GM21737 (cell line): ENCODE data around the gene CD59.

Experiments used
- ATAC-seq: cut with Tn5 transposase; IDR thresholded peaks from one replicate; pipeline ENCODE4 v1.9.1; 2021; ENCODE audit warnings: mild to moderate bottlenecking, moderate library complexity; ENCODE audit not compliant: unreplicated experiment

CD59 gene, protein sequence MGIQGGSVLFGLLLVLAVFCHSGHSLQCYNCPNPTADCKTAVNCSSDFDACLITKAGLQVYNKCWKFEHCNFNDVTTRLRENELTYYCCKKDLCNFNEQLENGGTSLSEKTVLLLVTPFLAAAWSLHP

DNA sequence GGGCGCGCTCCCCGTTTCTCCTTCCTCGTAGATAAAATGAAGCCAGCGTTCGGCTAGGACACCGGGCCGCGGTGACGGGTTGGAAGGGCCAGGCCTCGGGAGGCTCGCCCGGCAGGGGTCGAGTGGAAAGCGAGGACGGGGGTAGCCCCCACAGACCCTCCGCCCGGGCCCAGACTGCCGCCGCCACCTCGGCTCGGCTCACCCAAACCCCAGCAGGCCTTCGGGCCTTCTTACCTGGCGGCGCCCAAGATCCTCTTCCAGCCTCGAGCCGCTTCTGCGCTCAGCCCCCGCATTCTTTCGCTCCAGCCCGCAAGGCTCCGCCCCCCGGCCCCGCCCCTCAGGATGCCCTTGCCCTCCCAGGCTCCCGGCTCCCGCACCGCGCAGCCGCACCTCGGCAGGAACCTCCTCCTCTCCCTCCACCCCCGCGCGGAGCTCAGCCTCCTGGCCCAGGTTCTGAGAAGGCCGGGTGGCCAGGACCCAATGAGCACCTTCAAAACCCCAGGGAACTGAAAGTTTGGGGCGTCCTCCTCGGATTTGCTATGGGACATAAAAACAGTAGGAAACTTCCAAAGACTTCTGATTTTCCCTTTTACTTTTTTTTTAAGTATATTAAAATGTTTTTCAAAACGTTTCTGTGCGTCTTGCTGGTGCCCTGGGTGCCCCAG lies at the start of gene CD59:
CD59 (minus strand) TSS at position 276 of the 665 bp plus-strand sequence. CDS start 13,978 bp downstream, outside the sequence.
- peak; percentile 66 for ATAC-seq

DNA sequence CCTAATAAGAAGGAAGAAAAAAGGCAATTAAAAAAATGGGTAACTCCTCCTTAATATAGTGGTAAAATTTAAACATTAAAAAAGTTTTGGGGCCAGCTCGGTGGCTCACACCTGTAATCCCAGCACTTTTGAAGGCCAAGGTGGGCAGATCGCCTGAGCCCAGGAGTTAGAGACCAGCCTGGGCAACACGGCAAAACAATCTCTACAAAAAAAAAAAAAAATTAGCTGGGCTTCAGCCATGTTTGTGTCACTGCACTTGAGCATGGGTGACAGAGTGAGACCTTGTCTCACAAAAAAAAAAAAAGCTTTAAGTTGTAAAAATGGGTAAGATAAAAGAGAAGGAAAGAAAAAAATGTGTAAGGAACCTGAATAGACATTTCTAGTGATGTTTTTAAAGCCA lies 49.4 kb upstream of the CD59 start:
- ATAC-seq = no peak

DNA sequence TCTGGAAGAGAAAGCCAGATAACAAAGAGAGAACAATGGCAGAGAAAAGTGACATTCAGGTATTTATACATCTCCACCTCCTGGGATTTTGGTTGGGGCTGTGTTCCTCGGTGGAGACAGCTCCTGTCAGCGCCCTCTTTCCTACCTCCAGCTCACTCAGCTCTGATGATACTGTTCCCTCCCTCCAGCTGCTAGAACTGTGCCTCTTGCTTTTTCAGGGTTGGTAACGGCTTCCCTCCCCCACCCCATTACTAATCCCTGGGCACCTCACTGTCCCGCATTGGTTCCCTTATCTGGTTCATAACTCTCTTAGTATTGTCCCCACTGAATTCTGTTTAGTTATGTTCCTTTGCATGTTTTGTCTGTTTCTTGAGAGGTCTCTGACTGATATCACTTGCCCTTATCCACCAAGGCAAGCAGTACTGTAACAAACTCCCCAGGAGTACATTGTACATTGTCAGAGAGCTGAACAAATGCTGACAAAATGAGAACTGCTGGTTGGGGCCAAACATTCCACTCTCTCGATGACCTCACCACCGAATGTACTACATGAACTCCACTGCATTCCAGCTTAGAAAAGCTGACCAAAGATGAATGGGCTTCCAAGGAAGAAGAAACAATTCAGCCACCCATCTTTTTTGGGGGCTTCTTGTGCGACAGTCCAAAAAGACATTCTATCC lies 43.8 kb upstream of the CD59 start:
- ATAC-seq = no peak

DNA sequence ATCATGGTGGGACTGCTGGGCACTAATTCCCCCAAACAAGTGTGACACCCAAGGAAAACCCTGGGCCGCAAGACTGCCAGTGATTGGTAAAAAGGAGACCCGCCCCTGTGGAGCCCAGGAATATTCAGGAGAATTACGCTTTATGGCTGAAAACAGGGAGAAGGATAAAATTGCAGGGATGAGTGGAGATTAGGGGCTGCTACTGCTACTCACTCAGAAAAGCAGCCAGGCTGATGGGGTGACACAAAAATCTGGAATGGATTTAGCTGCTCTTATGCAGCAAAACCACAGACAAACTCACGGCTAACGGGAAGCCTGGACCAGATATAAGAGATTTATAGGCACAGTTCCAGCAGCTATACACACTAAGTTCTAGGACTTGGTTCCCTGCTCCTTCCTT lies 42.5 kb upstream of the CD59 start:
- no peak for ATAC-seq

DNA sequence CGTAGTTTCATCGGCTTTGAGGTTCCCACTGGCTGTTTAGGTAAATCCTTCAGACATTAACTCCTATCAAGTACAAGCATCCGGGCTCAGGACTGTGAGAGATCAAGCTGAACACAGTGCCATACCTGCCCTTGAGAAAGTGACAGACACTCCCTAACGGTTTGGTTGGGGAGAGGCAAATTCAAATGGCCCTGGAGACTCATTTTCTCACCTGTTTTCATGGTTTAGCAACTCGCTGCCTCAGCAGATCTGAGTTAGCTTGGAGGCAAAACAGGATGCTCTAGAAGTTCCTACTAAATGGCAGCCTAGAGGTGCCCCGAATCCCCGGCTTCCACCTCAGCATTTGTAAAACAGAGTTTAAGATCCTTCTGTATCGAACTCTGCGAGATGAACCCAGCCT lies 41.7 kb upstream of the CD59 start:
- ATAC-seq = no peak

DNA sequence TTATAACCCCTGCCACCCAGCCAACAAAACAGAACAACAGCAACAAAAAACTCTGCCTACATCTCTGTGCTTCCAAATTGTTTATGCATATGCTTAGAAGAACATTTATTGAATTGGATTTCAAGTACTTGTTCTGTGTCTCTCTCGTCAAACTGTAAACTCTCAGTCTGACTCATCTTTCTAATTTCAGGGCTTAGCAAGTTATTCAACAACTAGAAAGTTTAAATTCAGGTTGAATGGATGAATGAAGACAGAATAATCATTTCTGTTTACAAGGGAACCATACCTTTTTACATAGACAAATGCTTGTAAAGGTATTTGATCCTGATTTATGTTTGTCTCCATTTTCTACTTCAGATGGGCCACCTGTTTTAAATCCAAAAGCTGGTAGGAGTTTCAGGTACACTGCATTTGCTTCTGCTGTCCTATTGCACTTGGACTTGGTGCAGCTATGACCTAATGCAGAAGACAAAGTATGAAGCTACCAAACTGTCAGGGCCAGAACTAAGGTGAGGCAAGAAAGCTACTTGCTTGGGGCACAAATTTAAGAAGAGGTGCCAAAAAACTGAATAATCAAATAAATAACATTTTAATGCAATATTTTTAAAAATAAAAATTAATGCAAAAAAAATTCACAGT lies 39.7 kb upstream of the CD59 start:
- ATAC-seq = peak; percentile 34

DNA sequence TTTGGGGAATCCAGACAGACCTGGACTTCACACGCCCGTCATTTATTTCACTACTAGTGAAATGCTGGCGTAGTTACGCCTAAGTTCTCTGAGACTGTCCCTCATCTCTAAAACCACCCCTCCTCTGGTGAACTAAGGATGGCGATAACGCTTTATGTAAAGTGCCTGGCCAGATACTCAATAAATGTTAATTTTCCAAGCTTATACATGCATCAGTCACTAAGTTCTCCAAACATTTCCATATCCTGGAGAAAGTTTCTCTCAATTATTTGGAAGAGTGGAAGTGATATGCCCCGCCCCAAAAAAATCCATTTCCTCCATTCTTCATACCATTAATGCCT lies 39.2 kb upstream of the CD59 start:
- no peak for ATAC-seq

DNA sequence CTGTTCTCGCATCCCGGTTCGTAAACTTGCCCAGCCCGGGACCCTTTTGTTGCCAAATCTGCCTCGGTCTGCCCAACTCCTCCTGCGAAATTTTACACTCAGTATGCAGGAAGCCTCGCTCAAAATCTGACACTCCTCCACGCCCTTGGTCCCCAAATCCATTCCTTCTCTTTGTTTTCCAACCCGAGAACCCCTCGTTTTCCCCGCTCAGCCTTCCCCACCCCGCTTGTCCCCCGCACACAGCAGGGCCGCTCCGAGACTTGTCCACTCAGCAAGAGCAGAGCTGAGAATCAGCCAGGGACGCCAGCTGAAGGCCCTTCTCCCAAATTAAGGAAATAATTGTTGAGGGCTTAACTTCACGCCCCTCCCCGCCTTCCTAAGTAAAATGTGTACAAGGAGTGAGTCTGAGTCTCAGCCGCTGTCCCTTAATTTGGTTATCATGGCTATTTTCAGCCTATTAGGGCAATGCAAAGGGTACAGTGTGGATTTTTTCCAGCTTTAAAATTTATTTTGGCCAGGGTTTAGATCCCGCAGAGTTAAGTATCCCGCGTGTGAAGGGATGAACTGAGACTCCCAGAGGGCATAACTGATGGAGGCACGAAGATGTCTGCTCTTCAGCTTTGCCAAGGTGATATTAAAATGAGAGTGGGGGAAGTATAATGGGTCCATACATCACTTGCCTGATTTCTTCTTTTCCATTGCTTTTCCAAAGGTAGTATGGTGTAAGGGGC lies 38.7 kb upstream of the CD59 start:
- no peak for ATAC-seq

DNA sequence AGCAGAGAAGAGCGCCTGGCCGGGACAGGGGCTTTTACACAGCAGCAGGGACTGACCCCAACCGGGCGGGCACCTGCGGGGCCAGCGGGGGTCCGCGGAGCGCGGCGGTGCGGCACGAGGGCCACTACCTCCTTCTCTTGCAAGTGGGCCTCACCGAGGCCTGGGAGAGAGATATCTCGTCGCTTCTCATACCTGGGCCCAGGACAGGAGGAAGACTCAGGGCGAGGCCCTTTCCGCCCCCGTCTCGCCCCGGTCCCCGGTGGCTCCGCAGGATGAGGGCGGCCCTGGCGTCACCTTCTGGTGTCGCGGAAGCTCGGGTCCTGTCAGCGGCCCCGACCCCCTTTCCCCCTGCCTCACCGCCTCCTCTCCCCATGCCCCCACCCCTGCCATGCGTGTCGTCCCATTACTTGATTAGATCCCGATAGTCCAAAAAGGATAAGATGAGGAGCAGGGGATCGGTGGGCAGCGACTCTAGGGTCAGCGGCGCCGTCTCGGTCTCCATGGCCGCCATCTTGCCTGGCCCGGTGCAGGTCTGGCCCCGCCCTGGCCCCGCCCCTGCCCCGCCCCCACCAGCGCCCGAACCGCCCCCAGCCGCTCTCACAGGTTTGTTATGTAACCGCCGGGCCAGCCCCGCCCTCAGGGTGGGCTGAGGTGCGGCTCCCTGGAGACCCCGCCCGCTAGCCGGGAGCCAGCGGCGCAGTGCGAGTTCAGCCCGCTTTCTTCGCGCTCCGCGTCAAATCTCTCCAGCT lies 37.9 kb upstream of the CD59 start, which contains the start of gene FBXO3:
FBXO3 (minus strand) TSS at position 534 of the 749 bp plus-strand sequence; CDS start at position 511, 23 bp downstream.
- ATAC-seq = peak; percentile 70

DNA sequence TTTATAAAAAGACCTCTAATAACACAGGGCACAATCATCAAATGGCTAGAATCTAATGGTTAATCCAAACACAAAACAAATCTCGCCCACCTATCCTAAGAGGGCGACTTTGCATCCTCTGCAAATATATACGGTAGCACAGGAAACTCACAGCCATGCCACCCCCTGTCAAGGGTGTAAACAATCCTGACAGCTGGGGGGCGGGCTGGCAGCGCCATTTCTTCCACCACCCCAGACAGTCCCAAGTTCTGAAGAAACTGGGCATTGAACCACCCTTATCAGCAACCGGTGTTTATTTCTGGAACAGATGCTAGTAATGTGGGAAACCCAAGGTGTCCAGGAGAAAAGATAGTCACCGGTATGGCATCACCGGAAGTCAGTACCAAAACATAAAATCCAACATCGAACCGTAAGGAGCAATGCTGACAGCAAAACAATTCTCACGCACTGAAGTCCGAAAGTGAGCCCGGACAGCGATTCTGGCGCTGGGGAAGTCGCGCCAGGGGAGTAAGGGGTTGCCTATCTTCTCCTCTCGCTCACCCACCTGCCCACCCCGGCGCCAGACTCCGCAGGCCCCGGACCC lies 37.3 kb upstream of the CD59 start:
- peak; percentile 27 for ATAC-seq

DNA sequence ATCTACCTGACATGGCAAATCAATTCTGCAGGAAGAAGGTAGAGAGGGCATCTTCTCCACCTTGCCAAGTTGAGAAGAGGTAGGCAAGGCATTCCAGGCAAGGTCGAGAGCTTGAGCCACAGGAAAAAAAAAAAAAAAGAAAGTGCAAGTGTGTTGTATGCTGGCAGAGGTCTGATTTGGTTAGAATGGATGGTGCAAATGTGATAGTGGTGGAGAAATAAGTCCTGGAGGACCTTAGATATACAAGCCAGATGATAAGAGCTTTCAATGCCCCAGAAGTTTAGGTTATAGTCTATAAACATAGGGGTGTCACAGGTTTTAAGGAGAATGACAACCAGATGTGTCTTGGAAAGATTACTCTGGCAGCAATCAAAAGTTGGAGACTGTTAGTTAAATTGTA lies 36.6 kb upstream of the CD59 start:
- no peak for ATAC-seq

DNA sequence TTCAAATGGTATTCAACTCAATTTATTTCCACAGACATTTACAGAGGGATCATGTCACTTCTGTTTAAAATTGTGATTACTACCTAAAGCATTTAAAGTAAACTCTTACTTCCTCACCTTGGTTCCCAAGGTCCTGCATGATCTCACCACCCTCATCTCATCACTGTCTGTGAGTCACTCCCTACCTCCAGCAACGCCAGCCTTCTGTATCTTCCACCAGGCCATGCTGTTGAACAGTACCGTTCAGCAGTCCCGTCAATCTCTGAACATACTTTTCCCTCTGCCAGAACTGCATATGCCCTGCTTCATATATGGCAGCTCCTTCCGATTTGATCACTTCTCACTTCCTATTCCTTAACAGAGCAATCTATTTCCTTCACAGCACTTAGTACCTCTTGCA lies 36.1 kb upstream of the CD59 start:
- ATAC-seq = no peak

DNA sequence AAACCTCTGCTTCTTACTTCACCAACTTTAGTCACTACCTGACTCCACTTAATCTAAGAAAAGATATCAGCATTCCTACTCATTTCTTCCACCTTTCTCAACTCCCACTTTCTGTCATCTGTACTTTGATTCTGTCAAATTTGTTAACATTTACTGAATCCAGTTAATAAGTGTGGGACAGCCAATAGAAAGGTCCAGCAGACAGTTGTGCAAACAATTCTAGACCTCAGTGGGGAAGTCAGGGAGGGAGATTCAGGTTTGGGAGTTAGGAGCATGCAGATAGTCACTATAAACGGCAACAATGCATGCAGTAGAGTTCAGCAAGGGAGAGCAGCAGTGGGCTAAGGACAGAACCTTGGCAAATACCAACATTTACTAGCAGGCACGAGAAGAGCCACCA lies 34.0 kb upstream of the CD59 start:
- no peak for ATAC-seq

DNA sequence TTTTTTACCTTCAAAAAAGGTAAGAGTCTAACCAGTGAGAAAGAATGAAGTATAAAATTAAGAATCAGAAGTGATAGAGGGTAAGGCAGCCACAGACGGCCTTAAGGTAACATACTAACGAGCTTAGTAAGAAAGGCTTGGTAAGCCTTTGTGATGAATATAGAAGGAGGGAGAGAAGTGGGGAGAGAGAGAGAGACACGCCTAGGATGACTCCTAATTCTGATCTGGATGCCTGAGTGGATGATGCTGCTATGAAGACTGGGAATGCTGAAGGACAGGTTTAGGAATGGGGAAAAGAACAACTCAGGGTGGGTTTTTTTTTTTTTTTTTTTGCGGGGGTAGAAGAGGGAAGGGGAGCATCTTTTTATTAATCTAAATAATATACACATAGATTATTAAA lies 33.3 kb upstream of the CD59 start:
- ATAC-seq = no peak

DNA sequence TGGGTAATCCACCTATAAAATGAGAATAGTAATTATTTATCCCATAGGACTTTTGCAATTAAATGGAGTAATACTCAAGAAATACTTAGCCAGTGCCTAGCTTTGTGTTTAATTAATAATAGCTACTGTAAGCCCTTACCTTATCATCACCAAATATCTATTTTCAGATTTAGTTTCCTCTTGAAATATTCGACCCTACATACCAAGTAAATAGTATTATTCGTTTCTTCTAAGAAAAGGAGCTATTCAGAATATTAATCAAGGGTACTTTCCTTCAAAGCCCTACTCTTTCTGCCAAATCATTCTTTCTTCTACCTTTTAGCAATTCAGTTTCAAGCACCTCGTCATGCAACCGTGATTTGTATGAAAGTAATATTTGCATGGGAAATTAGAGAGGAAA lies 31.4 kb upstream of the CD59 start:
- no peak for ATAC-seq

DNA sequence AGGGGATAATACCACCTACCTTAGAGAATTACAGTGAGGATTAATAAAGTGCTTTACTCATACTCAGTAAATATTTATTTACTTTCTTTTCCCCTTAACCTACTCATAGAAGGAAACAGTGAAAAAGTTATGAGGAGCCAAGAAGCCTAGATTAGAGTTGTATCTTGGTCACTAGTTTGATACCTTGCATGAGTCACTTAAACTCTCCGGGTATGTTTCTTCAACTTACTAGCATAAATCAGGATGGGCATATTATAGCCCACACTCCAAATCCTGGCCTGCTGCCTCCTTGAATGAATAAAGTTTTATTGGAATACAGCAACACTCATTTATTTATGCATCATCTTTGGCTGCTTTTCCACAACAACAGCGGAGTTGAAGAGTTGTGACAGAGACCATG lies 29.9 kb upstream of the CD59 start:
- ATAC-seq = no peak

DNA sequence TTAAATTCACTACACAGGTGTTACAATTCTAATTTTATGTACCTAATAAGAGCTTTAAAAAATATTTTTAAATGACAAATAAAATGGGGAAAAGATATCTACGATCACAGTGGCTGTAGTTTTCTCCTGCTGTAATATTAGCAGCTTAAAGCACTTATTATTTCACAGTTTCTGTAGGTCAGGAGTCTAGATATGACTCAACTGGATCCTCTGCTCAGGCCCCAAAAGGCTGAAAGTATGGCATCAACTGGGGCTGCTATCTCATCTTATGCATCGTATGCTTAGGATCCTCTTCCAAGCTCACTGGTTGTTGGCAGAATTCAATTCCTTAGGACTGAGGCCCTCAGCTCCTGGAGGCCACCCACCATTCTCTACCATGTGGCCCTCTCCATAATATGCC lies 25.2 kb upstream of the CD59 start:
- ATAC-seq = no peak

DNA sequence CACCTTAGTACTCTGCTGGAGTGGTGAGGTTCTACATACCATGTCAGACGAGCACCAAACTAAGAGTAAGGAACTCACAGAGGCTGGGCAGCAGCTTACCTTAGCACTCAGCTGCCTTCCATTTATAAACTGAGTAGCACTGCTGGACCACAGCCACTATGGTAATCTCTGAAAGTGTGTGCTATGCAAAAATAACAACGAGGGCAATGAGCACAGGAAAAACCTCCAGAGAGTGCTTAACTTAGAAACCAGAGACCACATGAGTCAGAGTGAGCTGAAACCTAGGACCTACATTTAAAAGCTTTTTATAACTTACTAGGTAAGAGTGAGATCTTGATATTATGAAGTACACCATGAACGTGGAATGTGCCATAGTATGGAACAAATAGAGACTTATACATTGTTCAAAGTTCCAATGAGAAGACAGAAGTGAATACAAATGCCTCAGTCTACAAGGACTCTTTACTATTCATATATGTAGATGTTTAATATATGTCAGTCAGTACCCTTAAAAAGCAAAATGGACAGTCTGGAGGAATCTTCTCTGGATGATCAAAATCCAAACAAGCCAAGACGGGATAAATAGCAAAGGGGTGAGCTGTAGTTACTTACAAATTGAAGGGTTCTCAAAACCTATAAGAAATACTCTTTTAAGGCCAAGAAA lies 17.2 kb upstream of the CD59 start:
- peak; percentile 99 for ATAC-seq

DNA sequence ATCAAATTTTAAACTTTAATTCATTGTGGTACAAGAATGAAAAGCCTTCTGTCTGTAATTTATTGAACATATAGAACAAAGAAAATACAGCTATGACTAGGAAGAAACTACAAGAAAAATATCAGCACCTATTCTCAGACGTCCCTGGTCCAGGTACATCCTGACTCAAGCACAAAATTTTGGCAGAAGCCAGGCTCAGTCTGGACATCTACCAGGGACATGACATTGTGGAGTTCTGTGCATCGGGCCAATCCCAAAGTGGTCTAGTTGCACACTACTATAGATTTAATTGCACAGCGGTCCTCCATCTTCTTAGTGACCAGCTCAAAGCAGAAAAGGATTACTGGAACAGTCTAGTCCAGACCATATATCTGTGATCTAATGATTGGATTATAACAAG lies 15.7 kb upstream of the CD59 start:
- no peak for ATAC-seq

DNA sequence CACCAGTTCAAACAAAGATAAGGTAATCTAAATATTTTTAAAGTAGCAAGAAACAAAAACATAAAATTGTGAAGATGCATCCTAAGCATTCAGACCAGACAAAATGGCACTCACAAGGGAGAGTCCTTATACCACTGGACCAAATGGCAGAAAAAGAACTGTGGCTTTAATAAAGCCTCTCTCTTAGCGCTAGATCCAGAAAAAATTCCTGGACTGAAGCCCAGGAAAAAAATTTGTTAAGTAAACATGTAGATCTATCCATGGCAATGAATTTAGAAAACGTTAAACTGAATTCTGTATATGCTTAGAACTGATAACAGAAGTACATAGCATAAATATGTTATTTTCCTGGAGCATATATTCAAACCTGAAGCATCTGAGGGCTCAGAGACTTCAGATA lies 11.8 kb upstream of the CD59 start:
- no peak for ATAC-seq
